Mesenteric fat pad (tissue), 1 donor: Measurements from ENCODE around the gene PRKAG2. TPM values are rescaled to one million over a fixed set of nuclear protein-coding genes. Genes with fewer than 3 reads are reported as not detected.
"Not testable (repeated sequence)": the region's sequence is repeated elsewhere in the genome, so short reads cannot be mapped to it uniquely, and the experiment has no call there.

Source experiments
- DNase-seq: peaks from one replicate; pipeline ENCODE4 v3.0.0-alpha.2; 2020; ENCODE audit warnings: low spot score
- total RNA-seq: library from RNA; stranded (reverse); fragmentation: NEBNext Ultra II Directional; extraction: Animal tissue kit (Norgen Biotek cat#: 25700); gene quantifications from one replicate; pipeline ENCODE4 v1.2.1, GENCODE V29; 2021
- donor health status: DM: yes; HTN: yes; CAD: no.

The PRKAG2 gene
- total RNA-seq, 1 donor from 2014 or later, result 61.2 TPM

GRCh38 chr7:151852486-151853396, 24.2 kb downstream of the PRKAG2 start:
- DNase-seq, result no peak

GRCh38 chr7:151851782-151852181, 25.1 kb downstream of the PRKAG2 start:
- no peak for DNase-seq

- no peak for DNase-seq
Measured at GRCh38 chr7:151851145-151851751, 25.7 kb downstream of the PRKAG2 start.

- no peak for DNase-seq
Measured at GRCh38 chr7:151850491-151851124, 26.3 kb downstream of the PRKAG2 start.

GRCh38 chr7:151849879-151850260, 27.0 kb downstream of the PRKAG2 start:
- no peak for DNase-seq

GRCh38 chr7:151849008-151849878, 27.7 kb downstream of the PRKAG2 start:
- DNase-seq, result no peak

GRCh38 chr7:151847681-151848081, 29.2 kb downstream of the PRKAG2 start:
- DNase-seq, result no peak

- no peak for DNase-seq
Measured at GRCh38 chr7:151847136-151847535, 29.8 kb downstream of the PRKAG2 start.

- DNase-seq, result no peak
Measured at GRCh38 chr7:151845412-151846205, 31.3 kb downstream of the PRKAG2 start.

- no peak for DNase-seq
Measured at GRCh38 chr7:151844825-151845200, 32.1 kb downstream of the PRKAG2 start.

- no peak for DNase-seq
Measured at GRCh38 chr7:151844071-151844824, 32.7 kb downstream of the PRKAG2 start.

- no peak for DNase-seq
Measured at GRCh38 chr7:151843181-151843580, 33.7 kb downstream of the PRKAG2 start.

- not testable (repeated sequence) for DNase-seq
Measured at GRCh38 chr7:151841395-151842051, 35.4 kb downstream of the PRKAG2 start.

GRCh38 chr7:151840088-151840910, 36.6 kb downstream of the PRKAG2 start:
- no peak for DNase-seq

GRCh38 chr7:151839451-151839921, 37.4 kb downstream of the PRKAG2 start:
- no peak for DNase-seq

- DNase-seq, result no peak
Measured at GRCh38 chr7:151838861-151839381, 38.0 kb downstream of the PRKAG2 start.

- no peak for DNase-seq
Measured at GRCh38 chr7:151838072-151838471, 38.8 kb downstream of the PRKAG2 start.
